K562 (cell line): ENCODE data around the gene CDYL2. TPM values are rescaled to one million over a fixed set of nuclear protein-coding genes. Genes with fewer than 3 reads are reported as not detected.

Experiments used
- ATAC-seq: fragments of 200-7000 bp; cut with Tn5 transposase; 3 replicates; pipeline ENCODE4 v1.9.1; 2020; ENCODE audit warnings: moderate library complexity
- BruUV-seq: library from RNA; stranded (reverse); fragments of 400-500 nt; replicated peaks from 2 replicates; lab custom pipeline; 2021; lab: Mats Ljungman, UMichigan
- CTCF ChIA-PET: fragments of 300-600 bp; formaldehyde crosslinking; extraction: SDS; loops from one replicate; lab custom pipeline; 2021; ENCODE audit warnings: low intra/inter-chr PET ratio; lab: Yijun Ruan, JAX
- POLR2A ChIA-PET: fragments of 300-600, 350-650 bp; sonication (Branson Sonifier 250); formaldehyde crosslinking; extraction: SDS; loops from one replicate; lab custom pipeline; 2021; ENCODE audit warnings: antibody characterized with exemption, inconsistent platforms; lab: Yijun Ruan, JAX
- DNase-seq, 4 experiments: peaks; one replicate each; pipeline versions ENCODE4 v3.0.0 to v3.0.0-alpha.2; 2011 to 2018; ENCODE audit warnings: low spot score in 3 of 4, mixed read lengths in 3 of 4; ENCODE audit errors: extremely low read depth in 1 of 4
- FAIRE-seq: peaks from 2 replicates; lab custom pipeline; 2011; peaks lifted over from hg19 to GRCh38; lab: Jason Lieb, UNC
- H2AFZ ChIP-seq: 2 replicates; pipeline ENCODE4 v1.6.0; 2011; ENCODE audit warnings: low read depth, low read length, control low read depth, inconsistent platforms
- H3K27ac ChIP-seq: fragments of 200-600 bp; 3 replicates; pipeline ENCODE4 v1.8.0; 2011; ENCODE audit warnings: low read depth, mild to moderate bottlenecking, control low read depth, inconsistent platforms, low read length, moderate library complexity, mixed read lengths; ENCODE audit errors: extremely low read depth
- H3K27me3 ChIP-seq, 2 experiments: fragments of 300-600 bp in 1 of 2; 2 replicates in 1 of 2; 3 replicates in 1 of 2; pipeline versions ENCODE4 v1.6.0 to v1.8.0; 2011; ENCODE audit warnings: inconsistent platforms in 2 of 2, low read length in 2 of 2, mild to moderate bottlenecking in 1 of 2, mixed read lengths in 1 of 2, moderate library complexity in 1 of 2; ENCODE audit not compliant: control insufficient read depth in 2 of 2, insufficient read depth in 2 of 2
- H3K36me3 ChIP-seq: fragments of 300-600 bp; 3 replicates; pipeline ENCODE4 v1.8.0; 2011; ENCODE audit warnings: mild to moderate bottlenecking, low read length, inconsistent platforms; ENCODE audit not compliant: control insufficient read depth, insufficient read depth
- H3K4me1 ChIP-seq, 2 experiments: fragments of 200-600 bp in 1 of 2; replicated peaks in 1 of 2; 2 replicates in 1 of 2; 3 replicates in 1 of 2; pipeline versions ENCODE4 v1.5.1 to v1.8.0; 2011; ENCODE audit warnings: inconsistent platforms in 2 of 2, low read length in 2 of 2, mild to moderate bottlenecking in 1 of 2, mixed read lengths in 1 of 2, moderate library complexity in 1 of 2; ENCODE audit not compliant: control insufficient read depth in 2 of 2, insufficient read depth in 2 of 2
- H3K4me2 ChIP-seq: 2 replicates; pipeline ENCODE4 v1.6.1; 2011; ENCODE audit warnings: low read length, control low read depth, inconsistent platforms, mixed read lengths; ENCODE audit not compliant: insufficient read depth
- H3K4me3 ChIP-seq: fragments of 200-600 bp; sonication (generic), shearing (Covaris generic); 2 replicates; pipeline ENCODE4 v1.5.1; 2016; ENCODE audit warnings: control low read depth, inconsistent platforms
- H3K79me2 ChIP-seq: fragments of 200-600 bp; 3 replicates; pipeline ENCODE4 v1.8.0; 2011; ENCODE audit warnings: low read length, inconsistent platforms; ENCODE audit not compliant: control insufficient read depth, insufficient read depth
- H3K9ac ChIP-seq, 2 experiments: 2 replicates each; pipeline versions ENCODE4 v1.6.0 to v1.6.1; 2011; ENCODE audit warnings: low read depth in 2 of 2, low read length in 2 of 2, control low read depth in 1 of 2, inconsistent platforms in 1 of 2, mild to moderate bottlenecking in 1 of 2, mixed read lengths in 1 of 2; ENCODE audit not compliant: insufficient read depth in 1 of 2
- H3K9me1 ChIP-seq: one replicate; pipeline ENCODE4 v1.6.0; 2011; ENCODE audit warnings: inconsistent platforms, mild to moderate bottlenecking, low read length, moderate library complexity; ENCODE audit not compliant: control insufficient read depth, insufficient read depth
- H3K9me3 ChIP-seq: replicated peaks from 2 replicates; pipeline ENCODE4 v1.5.1; 2011; ENCODE audit warnings: low read depth, low read length, inconsistent platforms; ENCODE audit not compliant: control insufficient read depth, insufficient read depth
- H4K20me1 ChIP-seq: replicated peaks from 2 replicates; pipeline ENCODE4 v1.6.1; 2011; ENCODE audit warnings: low read length, inconsistent platforms, mixed read lengths; ENCODE audit not compliant: control insufficient read depth, insufficient read depth
- ARID4B ChIP-seq: sonication (generic); formaldehyde crosslinking; IDR thresholded peaks from 2 replicates; pipeline ENCODE4 v1.8.0; 2022; ENCODE audit warnings: mild to moderate bottlenecking, missing genetic modification reagents
- CC2D1A ChIP-seq: fragments of 450-650 bp; IDR thresholded peaks from 2 replicates; pipeline ENCODE4 v1.6.1; 2017; ENCODE audit warnings: mild to moderate bottlenecking
- ESRRA ChIP-seq: fragments of 450-650 bp; IDR thresholded peaks from 2 replicates; pipeline ENCODE4 v1.6.1; 2014; ENCODE audit warnings: low read depth, mild to moderate bottlenecking, moderate library complexity, borderline replicate concordance
- KDM2B ChIP-seq: fragments of 250-450 bp; sonication (Bioruptor Pico); IDR thresholded peaks from 2 replicates; pipeline ENCODE4 v1.8.0; 2021; ENCODE audit warnings: mild to moderate bottlenecking, moderate library complexity
- PRMT5 ChIP-seq: sonication (generic); formaldehyde crosslinking; IDR thresholded peaks from 2 replicates; pipeline ENCODE4 v1.5.0; 2020; ENCODE audit warnings: missing genetic modification reagents
- PRPF4 ChIP-seq: fragments of 200-400 bp; formaldehyde crosslinking; IDR thresholded peaks from one replicate; pipeline ENCODE4 v1.6.1; 2017; ENCODE audit warnings: low read length, low read depth, mild to moderate bottlenecking; ENCODE audit not compliant: insufficient read depth, poor library complexity, severe bottlenecking
- SETDB1 ChIP-seq: IDR thresholded peaks from one replicate; pipeline ENCODE4 v1.6.1; 2012; ENCODE audit warnings: low read length, control low read depth, inconsistent platforms
- SMAD1 ChIP-seq: fragments of 150-350 bp; IDR thresholded peaks from 2 replicates; pipeline ENCODE4 v1.6.1; 2014; ENCODE audit warnings: low read length, low read depth; ENCODE audit not compliant: partially characterized antibody
- SRF ChIP-seq, 2 experiments: fragments of 250-450, 450-650 bp in 1 of 2; sonication (Bioruptor Pico) in 1 of 2; sonication (generic) in 1 of 2; formaldehyde crosslinking; IDR thresholded peaks; 2 replicates each; pipeline versions ENCODE4 v1.5.0 to v1.5.1; 2020 to 2022; ENCODE audit warnings: mild to moderate bottlenecking in 1 of 2, missing genetic modification reagents in 1 of 2
- ZNF316 ChIP-seq: fragments of 450-650 bp; IDR thresholded peaks from 2 replicates; pipeline ENCODE4 v1.6.1; 2016
- WGBS: fragments of 100-300 bp; shearing (Covaris generic); methylation state at CpG from one replicate; pipeline ENCODE4 v1.1.6; 2016; ENCODE audit warnings: low coverage, mixed read lengths; ENCODE audit not compliant: insufficient coverage; ENCODE audit errors: missing lambda C conversion rate; 5-methylcytosine and 5-hydroxymethylcytosine counted together
- in situ Hi-C: fragments of 300-500 bp; cut with MboI; formaldehyde crosslinking; loops from 4 replicates; pipeline ENCODE4 v1.15.0; 2018; ENCODE audit warnings: inconsistent platforms, mixed read lengths
- intact Hi-C: fragments of 100-400 bp; cut with micrococcal nuclease; formaldehyde crosslinking; loops from 2 replicates; pipeline ENCODE4 v1.14.2; 2022
- polyA plus RNA-seq, 8 experiments: library from polyadenylated mRNA; depleted of rRNA in 4 of 8; stranded (reverse) in 5 of 8; unstranded in 3 of 8; fragments of >200 nt; fragmentation: Nextera tagmentation in 2 of 8; fragmentation: Illumina TruSeq in 1 of 8; extraction: Ambion mirVana in 2 of 8; extraction: Trizol in 1 of 8; gene quantifications; 2 replicates each; pipeline versions ENCODE4 v1.2.1 to v1.2.3, GENCODE V29; 2011 to 2014; ENCODE audit warnings: inconsistent platforms in 1 of 8, missing spikeins in 1 of 8
- total RNA-seq, 7 experiments: library from RNA; depleted of rRNA in 6 of 7; stranded (reverse); fragments of >200 nt in 6 of 7; fragmentation: Illumina TruSeq in 2 of 7; extraction: Trizol in 2 of 7; gene quantifications; 2 replicates each; pipeline versions ENCODE4 v1.2.1 to v1.2.3, GENCODE V29; 2011 to 2021; ENCODE audit warnings: low replicate concordance in 1 of 7

CDYL2 gene
- total and polyA plus RNA-seq, 9 of the 15 experiments (the other 6 are each of a cell fraction or from before 2014, with no cell fraction given), result under 0.01 to 0.04 (median 0.01) TPM; not detected in 6

- Histone ChIP-seq H2AFZ (no peak overlapping the region), H3K79me2 (no peaks in the 10 kb centered on the region), H4K20me1 (no peaks in the 10 kb centered on the region), H3K9me3 (no peaks in the 10 kb centered on the region), H3K9me1 (no peaks in the 10 kb centered on the region), H3K36me3 (no peaks in the 10 kb centered on the region), H3K4me1 (no peaks in the 10 kb centered on the region), H3K4me2 (no peak overlapping the region), H3K4me3 (no peak overlapping the region), H3K27me3 (peaks cover 0 to 6% of the 10 kb centered on the region in 2 experiments; a peak in 2 of 5 replicates), H3K27ac (no peak overlapping the region), H3K9ac (no peak overlapping the region)
- intact Hi-C loops (no loop called here), in situ Hi-C loops (no loop called here)
- ChIA-PET CTCF (no interaction called here), POLR2A (no interaction called here)
- 0% methylated on average over 3 of the region's 3 CpGs for WGBS
- no TSS peak for BruUV-seq
- no peak for FAIRE-seq
- no peak for ATAC-seq
- TF ChIP-seq SETDB1 (no peak), ESRRA (no peak), SMAD1 (no peak), PRPF4 (no peak), PRMT5 (CRISPR knock-in tag) (no peak), KDM2B (CRISPR knock-in tag) (no peak), ARID4B (CRISPR knock-in tag) (no peak), ZNF316 (no peak), CC2D1A (no peak), SRF (CRISPR knock-in tag; IDR thresholded peaks at IDR 0.05) (no peak)
- DNase-seq, result no peak
Observed at GRCh38 chr16:80556481-80556880, 247.9 kb downstream of the CDYL2 start.
